A549 (cell line): ENCODE data around the gene SLC38A10. TPM values are rescaled to one million over a fixed set of nuclear protein-coding genes. Genes with fewer than 3 reads are reported as not detected.

Source experiments
- ATAC-seq, 2 experiments: fragments of 200-7000 bp in 1 of 2; fragments of >200 bp in 1 of 2; cut with Nextera tagmentation in 1 of 2; cut with Tn5 transposase in 1 of 2; 3 replicates each; pipeline versions ENCODE4 v1.8.0 to v1.9.1; 2018 to 2020; ENCODE audit warnings: mild to moderate bottlenecking in 1 of 2, moderate library complexity in 1 of 2
- CTCF ChIA-PET: fragments of 300-600 bp; sonication (Branson Sonifier 250); formaldehyde crosslinking; extraction: SDS; loops from one replicate; lab custom pipeline; 2021; ENCODE audit warnings: antibody characterized with exemption, inconsistent platforms; lab: Yijun Ruan, JAX
- POLR2A ChIA-PET: fragments of 350-600 bp; formaldehyde crosslinking; extraction: SDS; loops from one replicate; lab custom pipeline; 2021; ENCODE audit warnings: antibody characterized with exemption, inconsistent platforms; lab: Yijun Ruan, JAX
- DNase-seq, 2 experiments: peaks; one replicate each; pipeline versions ENCODE4 v3.0.0 to v3.0.0-alpha.2; 2011 to 2016; ENCODE audit warnings: low read depth in 1 of 2, low spot score in 1 of 2
- FAIRE-seq: peaks from 2 replicates; lab custom pipeline; 2011; peaks lifted over from hg19 to GRCh38; lab: Jason Lieb, UNC
- H3K27ac ChIP-seq, 2 experiments: fragments of >200 bp; sonication (Bioruptor Twin); formaldehyde crosslinking; 3 replicates each; pipeline ENCODE4 v1.5.1; 2016 to 2017
- H3K4me1 ChIP-seq: fragments of >200 bp; sonication (Bioruptor Twin); formaldehyde crosslinking; 3 replicates; pipeline ENCODE4 v1.6.1; 2016
- H3K4me2 ChIP-seq: fragments of >200 bp; sonication (Bioruptor Twin); formaldehyde crosslinking; 3 replicates; pipeline ENCODE4 v1.6.1; 2016
- H3K4me3 ChIP-seq: fragments of >200 bp; sonication (Bioruptor Twin); formaldehyde crosslinking; 3 replicates; pipeline ENCODE4 v1.5.1; 2016
- H3K9me3 ChIP-seq: fragments of >200 bp; sonication (Bioruptor Twin); formaldehyde crosslinking; 3 replicates; pipeline ENCODE4 v1.6.1; 2016
- CBX8 ChIP-seq: fragments of 200-600 bp; sonication (generic); IDR thresholded peaks from 2 replicates; pipeline ENCODE4 v1.6.1; 2016
- CEBPB ChIP-seq, 2 experiments: fragments of >200 bp in 1 of 2; sonication (Bioruptor Twin) in 1 of 2; formaldehyde crosslinking in 1 of 2; IDR thresholded peaks; 2 replicates each; pipeline ENCODE4 v1.6.1; 2012 to 2016
- CHD2 ChIP-seq: fragments of 150-350 bp; IDR thresholded peaks from 2 replicates; pipeline ENCODE4 v1.6.1; 2014; ENCODE audit warnings: low read length; ENCODE audit not compliant: partially characterized antibody
- CHD4 ChIP-seq: fragments of 200-600 bp; sonication (generic); IDR thresholded peaks from 2 replicates; pipeline ENCODE4 v1.6.1; 2016; ENCODE audit warnings: antibody characterized with exemption, mild to moderate bottlenecking, borderline replicate concordance
- ESRRA ChIP-seq: fragments of 150-350 bp; IDR thresholded peaks from 2 replicates; pipeline ENCODE4 v1.6.1; 2014; ENCODE audit warnings: mild to moderate bottlenecking, low read length, borderline replicate concordance
- FOSB ChIP-seq: fragments of 250-450 bp; sonication (Bioruptor Pico); IDR thresholded peaks from 2 replicates; pipeline ENCODE4 v1.5.0; 2020; ENCODE audit warnings: mild to moderate bottlenecking, moderate library complexity
- HDAC2 ChIP-seq: fragments of 200-600 bp; sonication (generic); IDR thresholded peaks from 2 replicates; pipeline ENCODE4 v1.6.1; 2016
- KDM1A ChIP-seq: fragments of 200-600 bp; sonication (generic); IDR thresholded peaks from 2 replicates; pipeline ENCODE4 v1.6.1; 2016; ENCODE audit warnings: low read depth, mild to moderate bottlenecking
- KDM5A ChIP-seq: fragments of 200-600 bp; sonication (generic); IDR thresholded peaks from 2 replicates; pipeline ENCODE4 v1.6.1; 2016; ENCODE audit warnings: antibody characterized with exemption, mild to moderate bottlenecking
- MAZ ChIP-seq: fragments of 150-350 bp; IDR thresholded peaks from 2 replicates; pipeline ENCODE4 v1.6.1; 2014; ENCODE audit warnings: antibody characterized with exemption, low read depth, low read length, borderline replicate concordance
- MYC ChIP-seq: IDR thresholded peaks from 2 replicates; pipeline ENCODE4 v1.6.1; 2012; ENCODE audit warnings: mild to moderate bottlenecking, inconsistent platforms, low read length, improper control_type of control experiment, borderline replicate concordance
- NFE2L2 ChIP-seq: fragments of 150-350 bp; conservative IDR thresholded peaks from 2 replicates; pipeline ENCODE4 v1.6.1; 2014; ENCODE audit warnings: low read length
- POLR2A ChIP-seq: IDR thresholded peaks from 2 replicates; pipeline ENCODE4 v1.6.1; 2012; ENCODE audit warnings: mild to moderate bottlenecking, low read length
- POLR2AphosphoS2 ChIP-seq: conservative IDR thresholded peaks from 2 replicates; pipeline ENCODE4 v1.6.1; 2012; ENCODE audit warnings: low read length, improper control_type of control experiment, inconsistent platforms
- RAD21 ChIP-seq, 2 experiments: fragments of >200 bp in 1 of 2; sonication (Bioruptor Twin) in 1 of 2; formaldehyde crosslinking in 1 of 2; IDR thresholded peaks in 1 of 2; conservative IDR thresholded peaks in 1 of 2; 2 replicates in 1 of 2; 3 replicates in 1 of 2; pipeline ENCODE4 v1.6.1; 2012 to 2018; ENCODE audit warnings: inconsistent platforms in 1 of 2
- RARB ChIP-seq: fragments of 250-450 bp; sonication (Bioruptor Pico); IDR thresholded peaks from 2 replicates; pipeline ENCODE4 v1.8.0; 2021; ENCODE audit warnings: mild to moderate bottlenecking, moderate library complexity
- RCOR1 ChIP-seq: fragments of 150-350 bp; IDR thresholded peaks from 2 replicates; pipeline ENCODE4 v1.6.1; 2014; ENCODE audit warnings: antibody characterized with exemption, low read length, low read depth
- RFX5 ChIP-seq: fragments of 450-650 bp; IDR thresholded peaks from 2 replicates; pipeline ENCODE4 v1.7.1; 2014; ENCODE audit warnings: antibody characterized with exemption, mild to moderate bottlenecking, moderate library complexity
- TFCP2L1 ChIP-seq: fragments of 250-450 bp; sonication (Bioruptor Pico); IDR thresholded peaks from 2 replicates; pipeline ENCODE4 v1.5.0; 2021; ENCODE audit warnings: mild to moderate bottlenecking
- TP53 ChIP-seq: fragments of 250-450 bp; sonication (Bioruptor Pico); IDR thresholded peaks from 2 replicates; pipeline ENCODE4 v1.5.0; 2021; ENCODE audit warnings: mild to moderate bottlenecking, moderate library complexity
- ZFP36 ChIP-seq: fragments of 450-650 bp; IDR thresholded peaks from 2 replicates; pipeline ENCODE4 v1.6.1; 2014; ENCODE audit warnings: borderline replicate concordance; ENCODE audit not compliant: partially characterized antibody
- WGBS: methylation state at CpG from one replicate; pipeline ENCODE4 v1.1.6; 2017; ENCODE audit errors: missing lambda C conversion rate; 5-methylcytosine and 5-hydroxymethylcytosine counted together
- polyA plus RNA-seq, 4 experiments: library from polyadenylated mRNA; depleted of rRNA in 3 of 4; stranded (reverse); fragments of >200 nt; fragmentation: RNase III in 1 of 4; extraction: RNeasy Plus Mini Kit Qiagen cat#74134 plus additional on column Dnase treatment in 1 of 4; gene quantifications; 2 replicates in 3 of 4; 3 replicates in 1 of 4; pipeline ENCODE4 v1.2.3, GENCODE V29; 2011 to 2017
- TF ChIP-seq, protein P1 (sequence below): IDR thresholded peaks from 2 replicates; pipeline ENCODE4 v1.6.1; 2012
- TF ChIP-seq, protein P2 (sequence below): fragments of 200-600 bp; sonication (generic); IDR thresholded peaks from 2 replicates; pipeline ENCODE4 v1.6.1; 2016; ENCODE audit warnings: antibody characterized with exemption, mild to moderate bottlenecking, moderate library complexity
- TF ChIP-seq, protein P3 (sequence below): IDR thresholded peaks from 2 replicates; pipeline ENCODE4 v1.6.1; 2012
- TF ChIP-seq, protein P4 (sequence below): fragments of >200 bp; sonication (Bioruptor Twin); formaldehyde crosslinking; IDR thresholded peaks from 2 replicates; pipeline ENCODE4 v1.6.1; 2016
- TF ChIP-seq, protein P5 (sequence below): IDR thresholded peaks from 2 replicates; pipeline ENCODE4 v1.6.1; 2012; ENCODE audit warnings: low read depth, borderline replicate concordance
- TF ChIP-seq, protein P6 (sequence below): fragments of >200 bp; sonication (Bioruptor Twin); formaldehyde crosslinking; IDR thresholded peaks from 3 replicates; pipeline ENCODE4 v1.5.1; 2016
- TF ChIP-seq, protein P7 (sequence below): fragments of 250-450 bp; sonication (Bioruptor Pico); IDR thresholded peaks from 2 replicates; pipeline ENCODE4 v1.5.0; 2021; ENCODE audit warnings: mild to moderate bottlenecking, moderate library complexity, borderline replicate concordance
- TF ChIP-seq, protein P8 (sequence below): fragments of 450-650 bp; IDR thresholded peaks from 2 replicates; pipeline ENCODE4 v1.6.1; 2014; ENCODE audit warnings: antibody characterized with exemption

SLC38A10 gene
- polyA plus RNA-seq, 2 of the 4 experiments (the other 2 are of a cell fraction): 35.8 to 67.4 TPM

DNA sequence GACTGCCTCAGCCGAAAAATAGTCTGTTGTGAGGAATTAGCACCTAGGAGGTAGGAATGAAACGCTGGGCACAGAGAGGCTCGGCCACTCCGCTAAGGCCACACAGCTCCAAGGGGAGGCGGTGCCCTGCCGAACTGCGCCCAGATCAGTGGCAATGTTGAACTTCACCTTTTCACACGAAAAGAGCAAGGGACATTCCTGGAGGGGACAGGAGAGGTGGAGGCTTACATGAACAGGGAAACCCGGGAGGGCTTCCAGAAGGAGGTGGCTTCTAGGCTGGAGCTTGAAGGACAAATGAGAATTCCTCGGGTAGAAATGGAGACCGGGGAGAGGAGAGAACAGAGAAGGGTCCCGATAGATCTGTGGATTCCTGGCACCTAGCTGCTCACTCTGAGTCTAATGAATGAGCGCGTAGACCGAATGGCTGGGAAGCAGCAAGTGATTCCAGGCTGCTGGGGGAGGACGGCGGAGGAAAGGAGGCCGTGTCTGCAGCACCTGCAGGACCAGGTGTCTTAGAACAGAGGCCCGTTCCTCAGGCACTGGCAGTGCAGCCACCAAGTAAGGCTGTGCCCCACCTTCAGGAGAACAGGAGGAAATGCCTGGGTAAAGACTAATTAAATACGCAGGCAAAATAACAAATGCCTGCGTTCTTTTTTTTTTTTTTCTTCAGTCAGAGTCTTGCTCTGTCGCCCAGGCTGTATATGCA, 722 bp upstream of the SLC38A10 start:
- peak overlapping the region; percentile 90 for H3K4me2 ChIP-seq
- peaks cover 22% of the 10 kb centered on the region for H3K4me1 ChIP-seq
- TF ChIP-seq, protein P1, sequence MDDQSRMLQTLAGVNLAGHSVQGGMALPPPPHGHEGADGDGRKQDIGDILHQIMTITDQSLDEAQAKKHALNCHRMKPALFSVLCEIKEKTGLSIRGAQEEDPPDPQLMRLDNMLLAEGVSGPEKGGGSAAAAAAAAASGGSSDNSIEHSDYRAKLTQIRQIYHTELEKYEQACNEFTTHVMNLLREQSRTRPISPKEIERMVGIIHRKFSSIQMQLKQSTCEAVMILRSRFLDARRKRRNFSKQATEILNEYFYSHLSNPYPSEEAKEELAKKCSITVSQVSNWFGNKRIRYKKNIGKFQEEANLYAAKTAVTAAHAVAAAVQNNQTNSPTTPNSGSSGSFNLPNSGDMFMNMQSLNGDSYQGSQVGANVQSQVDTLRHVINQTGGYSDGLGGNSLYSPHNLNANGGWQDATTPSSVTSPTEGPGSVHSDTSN: no peak
- TF ChIP-seq, protein P2, sequence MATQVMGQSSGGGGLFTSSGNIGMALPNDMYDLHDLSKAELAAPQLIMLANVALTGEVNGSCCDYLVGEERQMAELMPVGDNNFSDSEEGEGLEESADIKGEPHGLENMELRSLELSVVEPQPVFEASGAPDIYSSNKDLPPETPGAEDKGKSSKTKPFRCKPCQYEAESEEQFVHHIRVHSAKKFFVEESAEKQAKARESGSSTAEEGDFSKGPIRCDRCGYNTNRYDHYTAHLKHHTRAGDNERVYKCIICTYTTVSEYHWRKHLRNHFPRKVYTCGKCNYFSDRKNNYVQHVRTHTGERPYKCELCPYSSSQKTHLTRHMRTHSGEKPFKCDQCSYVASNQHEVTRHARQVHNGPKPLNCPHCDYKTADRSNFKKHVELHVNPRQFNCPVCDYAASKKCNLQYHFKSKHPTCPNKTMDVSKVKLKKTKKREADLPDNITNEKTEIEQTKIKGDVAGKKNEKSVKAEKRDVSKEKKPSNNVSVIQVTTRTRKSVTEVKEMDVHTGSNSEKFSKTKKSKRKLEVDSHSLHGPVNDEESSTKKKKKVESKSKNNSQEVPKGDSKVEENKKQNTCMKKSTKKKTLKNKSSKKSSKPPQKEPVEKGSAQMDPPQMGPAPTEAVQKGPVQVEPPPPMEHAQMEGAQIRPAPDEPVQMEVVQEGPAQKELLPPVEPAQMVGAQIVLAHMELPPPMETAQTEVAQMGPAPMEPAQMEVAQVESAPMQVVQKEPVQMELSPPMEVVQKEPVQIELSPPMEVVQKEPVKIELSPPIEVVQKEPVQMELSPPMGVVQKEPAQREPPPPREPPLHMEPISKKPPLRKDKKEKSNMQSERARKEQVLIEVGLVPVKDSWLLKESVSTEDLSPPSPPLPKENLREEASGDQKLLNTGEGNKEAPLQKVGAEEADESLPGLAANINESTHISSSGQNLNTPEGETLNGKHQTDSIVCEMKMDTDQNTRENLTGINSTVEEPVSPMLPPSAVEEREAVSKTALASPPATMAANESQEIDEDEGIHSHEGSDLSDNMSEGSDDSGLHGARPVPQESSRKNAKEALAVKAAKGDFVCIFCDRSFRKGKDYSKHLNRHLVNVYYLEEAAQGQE: no peak
- TF ChIP-seq MAZ: no peak
- 0 out of 2 replicates have a peak, but pooled peaks have one; percentile 50 for TF ChIP-seq RARB
- TF ChIP-seq, protein P3, sequence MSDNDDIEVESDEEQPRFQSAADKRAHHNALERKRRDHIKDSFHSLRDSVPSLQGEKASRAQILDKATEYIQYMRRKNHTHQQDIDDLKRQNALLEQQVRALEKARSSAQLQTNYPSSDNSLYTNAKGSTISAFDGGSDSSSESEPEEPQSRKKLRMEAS: no peak
- peak; percentile 99 for TF ChIP-seq HDAC2
- TF ChIP-seq ESRRA: no peak
- TF ChIP-seq, protein P4, sequence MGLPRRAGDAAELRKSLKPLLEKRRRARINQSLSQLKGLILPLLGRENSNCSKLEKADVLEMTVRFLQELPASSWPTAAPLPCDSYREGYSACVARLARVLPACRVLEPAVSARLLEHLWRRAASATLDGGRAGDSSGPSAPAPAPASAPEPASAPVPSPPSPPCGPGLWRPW: no peak
- TF ChIP-seq, protein P5, sequence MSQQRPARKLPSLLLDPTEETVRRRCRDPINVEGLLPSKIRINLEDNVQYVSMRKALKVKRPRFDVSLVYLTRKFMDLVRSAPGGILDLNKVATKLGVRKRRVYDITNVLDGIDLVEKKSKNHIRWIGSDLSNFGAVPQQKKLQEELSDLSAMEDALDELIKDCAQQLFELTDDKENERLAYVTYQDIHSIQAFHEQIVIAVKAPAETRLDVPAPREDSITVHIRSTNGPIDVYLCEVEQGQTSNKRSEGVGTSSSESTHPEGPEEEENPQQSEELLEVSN: no peak
- TF ChIP-seq, protein P6, sequence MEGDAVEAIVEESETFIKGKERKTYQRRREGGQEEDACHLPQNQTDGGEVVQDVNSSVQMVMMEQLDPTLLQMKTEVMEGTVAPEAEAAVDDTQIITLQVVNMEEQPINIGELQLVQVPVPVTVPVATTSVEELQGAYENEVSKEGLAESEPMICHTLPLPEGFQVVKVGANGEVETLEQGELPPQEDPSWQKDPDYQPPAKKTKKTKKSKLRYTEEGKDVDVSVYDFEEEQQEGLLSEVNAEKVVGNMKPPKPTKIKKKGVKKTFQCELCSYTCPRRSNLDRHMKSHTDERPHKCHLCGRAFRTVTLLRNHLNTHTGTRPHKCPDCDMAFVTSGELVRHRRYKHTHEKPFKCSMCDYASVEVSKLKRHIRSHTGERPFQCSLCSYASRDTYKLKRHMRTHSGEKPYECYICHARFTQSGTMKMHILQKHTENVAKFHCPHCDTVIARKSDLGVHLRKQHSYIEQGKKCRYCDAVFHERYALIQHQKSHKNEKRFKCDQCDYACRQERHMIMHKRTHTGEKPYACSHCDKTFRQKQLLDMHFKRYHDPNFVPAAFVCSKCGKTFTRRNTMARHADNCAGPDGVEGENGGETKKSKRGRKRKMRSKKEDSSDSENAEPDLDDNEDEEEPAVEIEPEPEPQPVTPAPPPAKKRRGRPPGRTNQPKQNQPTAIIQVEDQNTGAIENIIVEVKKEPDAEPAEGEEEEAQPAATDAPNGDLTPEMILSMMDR: 0 out of 3 replicates have a peak, but pooled peaks have one; percentile 7
- TF ChIP-seq FOSB (CRISPR knock-in tag): peak; percentile 83; the same call in 1 of the 2 replicates
- TF ChIP-seq KDM5A: no peak
- TF ChIP-seq, protein P7, sequence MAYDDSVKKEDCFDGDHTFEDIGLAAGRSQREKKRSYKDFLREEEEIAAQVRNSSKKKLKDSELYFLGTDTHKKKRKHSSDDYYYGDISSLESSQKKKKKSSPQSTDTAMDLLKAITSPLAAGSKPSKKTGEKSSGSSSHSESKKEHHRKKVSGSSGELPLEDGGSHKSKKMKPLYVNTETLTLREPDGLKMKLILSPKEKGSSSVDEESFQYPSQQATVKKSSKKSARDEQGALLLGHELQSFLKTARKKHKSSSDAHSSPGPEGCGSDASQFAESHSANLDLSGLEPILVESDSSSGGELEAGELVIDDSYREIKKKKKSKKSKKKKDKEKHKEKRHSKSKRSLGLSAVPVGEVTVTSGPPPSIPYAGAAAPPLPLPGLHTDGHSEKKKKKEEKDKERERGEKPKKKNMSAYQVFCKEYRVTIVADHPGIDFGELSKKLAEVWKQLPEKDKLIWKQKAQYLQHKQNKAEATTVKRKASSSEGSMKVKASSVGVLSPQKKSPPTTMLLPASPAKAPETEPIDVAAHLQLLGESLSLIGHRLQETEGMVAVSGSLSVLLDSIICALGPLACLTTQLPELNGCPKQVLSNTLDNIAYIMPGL (CRISPR knock-in tag): no peak
- no peak for TF ChIP-seq POLR2AphosphoS2
- TF ChIP-seq POLR2A: 0 out of 2 replicates have a peak, but pooled peaks have one; percentile 17
- peak; percentile 100 for TF ChIP-seq ZFP36
- peak; percentile 91; the same call in 1 of the 2 replicates for TF ChIP-seq RCOR1
- TF ChIP-seq KDM1A: peak; percentile 99
- no peak for TF ChIP-seq MYC
- TF ChIP-seq TFCP2L1 (CRISPR knock-in tag): peak; percentile 8; the same call in 1 of the 2 replicates
- TF ChIP-seq CEBPB (IDR thresholded peaks at IDR 0.05): no peak
- TF ChIP-seq RAD21 (conservative IDR thresholded peaks at IDR 0.05 in 1 of 2, IDR thresholded peaks at IDR 0.05 in 1 of 2): peak in 1 of 2 experiments; percentile 25; a peak in 1 of 5 replicates
- TF ChIP-seq CHD4: peak; percentile 94; the same call in 1 of the 2 replicates
- TF ChIP-seq TP53 (CRISPR knock-in tag): no peak
- TF ChIP-seq CHD2: no peak
- TF ChIP-seq, protein P8, sequence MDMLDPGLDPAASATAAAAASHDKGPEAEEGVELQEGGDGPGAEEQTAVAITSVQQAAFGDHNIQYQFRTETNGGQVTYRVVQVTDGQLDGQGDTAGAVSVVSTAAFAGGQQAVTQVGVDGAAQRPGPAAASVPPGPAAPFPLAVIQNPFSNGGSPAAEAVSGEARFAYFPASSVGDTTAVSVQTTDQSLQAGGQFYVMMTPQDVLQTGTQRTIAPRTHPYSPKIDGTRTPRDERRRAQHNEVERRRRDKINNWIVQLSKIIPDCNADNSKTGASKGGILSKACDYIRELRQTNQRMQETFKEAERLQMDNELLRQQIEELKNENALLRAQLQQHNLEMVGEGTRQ: no peak
- no peak for TF ChIP-seq RFX5
- no peak for TF ChIP-seq CBX8
- TF ChIP-seq NFE2L2: no peak
- ChIA-PET POLR2A (interaction anchor here (0.6 to 2.2 kb wide), 8 partner anchors 11 to 220 kb away, joined by 3 to 9 read pairs (median 4); partner anchors contain the start of gene BAHCC1), CTCF (interaction anchor here (0.6 to 2.6 kb wide), 26 partner anchors 8 to 402 kb away, joined by 3 to 24 read pairs (median 4); no protein-coding TSS in a partner anchor)
- ATAC-seq (peak; percentile 66 to 68), FAIRE-seq (no peak), DNase-seq (peak; percentile 83 to 91)
- WGBS: 28% methylated on average over 22 of the region's 22 CpGs
- no peaks in the 10 kb centered on the region for H3K9me3 ChIP-seq
- H3K4me3 ChIP-seq: peak overlapping the region; percentile 74
- H3K27ac ChIP-seq: peak overlapping the region; percentile 91 to 92
